ENCODE results near the gene NDEL1. TPM values are rescaled to one million over a fixed set of nuclear protein-coding genes. Genes with fewer than 3 reads are reported as not detected.

NDEL1 gene
- total RNA-seq, 1 donor from 2014 or later: 66.5 TPM

- Histone ChIP-seq H3K9me3 (no peaks in the 10 kb centered on the region), H3K4me3 (no peak overlapping the region), H3K27me3 (no peaks in the 10 kb centered on the region), H3K27ac (no peak overlapping the region), H3K36me3 (peaks cover 0 to 76% of the 10 kb centered on the region in 2 donors), H3K4me1 (peaks cover 17% of the 10 kb centered on the region)
- TF ChIP-seq, protein P1, sequence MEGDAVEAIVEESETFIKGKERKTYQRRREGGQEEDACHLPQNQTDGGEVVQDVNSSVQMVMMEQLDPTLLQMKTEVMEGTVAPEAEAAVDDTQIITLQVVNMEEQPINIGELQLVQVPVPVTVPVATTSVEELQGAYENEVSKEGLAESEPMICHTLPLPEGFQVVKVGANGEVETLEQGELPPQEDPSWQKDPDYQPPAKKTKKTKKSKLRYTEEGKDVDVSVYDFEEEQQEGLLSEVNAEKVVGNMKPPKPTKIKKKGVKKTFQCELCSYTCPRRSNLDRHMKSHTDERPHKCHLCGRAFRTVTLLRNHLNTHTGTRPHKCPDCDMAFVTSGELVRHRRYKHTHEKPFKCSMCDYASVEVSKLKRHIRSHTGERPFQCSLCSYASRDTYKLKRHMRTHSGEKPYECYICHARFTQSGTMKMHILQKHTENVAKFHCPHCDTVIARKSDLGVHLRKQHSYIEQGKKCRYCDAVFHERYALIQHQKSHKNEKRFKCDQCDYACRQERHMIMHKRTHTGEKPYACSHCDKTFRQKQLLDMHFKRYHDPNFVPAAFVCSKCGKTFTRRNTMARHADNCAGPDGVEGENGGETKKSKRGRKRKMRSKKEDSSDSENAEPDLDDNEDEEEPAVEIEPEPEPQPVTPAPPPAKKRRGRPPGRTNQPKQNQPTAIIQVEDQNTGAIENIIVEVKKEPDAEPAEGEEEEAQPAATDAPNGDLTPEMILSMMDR (IDR thresholded peaks at IDR 0.05): no peak
- TF ChIP-seq POLR2A (IDR thresholded peaks at IDR 0.05) (no peak), POLR2AphosphoS5 (IDR thresholded peaks at IDR 0.05; ENCODE audit: insufficient read depth in 1 of 2, low read depth in 1 of 2) (no peak)
- intact Hi-C loops (cut with DNase I): no loop called here
- DNase-seq (ENCODE audit: extremely low spot score in 2 of 2): no peak
These were observed 24.1 kb downstream of the NDEL1 start for GRCh38 chr17:8459831-8460230.

DNA sequence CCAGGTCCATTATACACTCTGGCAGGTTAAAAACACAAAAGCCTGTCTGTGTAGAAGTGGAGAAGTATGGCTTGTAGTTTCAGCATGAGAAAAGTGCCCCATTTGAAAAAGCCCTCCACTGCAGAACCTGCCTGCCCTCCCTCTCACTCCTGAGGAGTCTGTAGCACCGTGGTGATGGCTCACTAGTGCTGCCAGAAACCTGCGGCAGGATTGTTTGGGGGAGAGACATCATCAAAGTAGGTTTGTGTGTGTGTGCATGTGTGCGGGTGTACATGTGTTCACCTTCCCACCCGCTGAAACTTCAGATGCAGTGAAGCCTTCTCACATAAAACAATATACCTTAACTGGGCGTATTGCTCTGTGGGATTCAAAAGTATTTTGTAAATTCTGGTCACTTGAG lies 26.9 kb downstream of the NDEL1 start:
- Histone ChIP-seq H3K27ac (no peak overlapping the region), H3K9me3 (no peaks in the 10 kb centered on the region), H3K27me3 (no peaks in the 10 kb centered on the region), H3K4me1 (peaks cover 37% of the 10 kb centered on the region), H3K4me3 (no peak overlapping the region), H3K36me3 (peaks cover 0 to 59% of the 10 kb centered on the region in 2 donors)
- intact Hi-C loops (cut with DNase I): no loop called here
- TF ChIP-seq POLR2AphosphoS5 (IDR thresholded peaks at IDR 0.05; ENCODE audit: insufficient read depth in 1 of 2, low read depth in 1 of 2): no peak
- TF ChIP-seq, protein P1 (IDR thresholded peaks at IDR 0.05): no peak
- TF ChIP-seq POLR2A (IDR thresholded peaks at IDR 0.05): no peak
- DNase-seq (ENCODE audit: extremely low spot score in 2 of 2): no peak

GRCh38 chr17:8463099-8463498 lies 27.4 kb downstream of the NDEL1 start:
- Histone ChIP-seq H3K36me3 (peaks cover 0 to 57% of the 10 kb centered on the region in 2 donors), H3K27ac (no peak overlapping the region)
- TF ChIP-seq, protein P1 (IDR thresholded peaks at IDR 0.05): no peak
- TF ChIP-seq POLR2A (IDR thresholded peaks at IDR 0.05) (no peak), POLR2AphosphoS5 (IDR thresholded peaks at IDR 0.05; ENCODE audit: insufficient read depth in 1 of 2, low read depth in 1 of 2) (no peak)

GRCh38 chr17:8464941-8465340 lies 29.3 kb downstream of the NDEL1 start:
- Histone ChIP-seq H3K27me3 (no peaks in the 10 kb centered on the region), H3K4me3 (no peak overlapping the region), H3K9me3 (no peaks in the 10 kb centered on the region), H3K36me3 (peaks cover 0 to 51% of the 10 kb centered on the region in 2 donors), H3K27ac (peak overlapping the region; percentile 18), H3K4me1 (peaks cover 41% of the 10 kb centered on the region)
- DNase-seq (ENCODE audit: extremely low spot score in 2 of 2): no peak
- intact Hi-C loops (cut with DNase I): no loop called here
- TF ChIP-seq POLR2A (IDR thresholded peaks at IDR 0.05) (no peak), POLR2AphosphoS5 (IDR thresholded peaks at IDR 0.05; ENCODE audit: insufficient read depth in 1 of 2, low read depth in 1 of 2) (no peak)
- TF ChIP-seq, protein P1 (IDR thresholded peaks at IDR 0.05): no peak

More at GRCh38 chr17:8463099-8463498, 27.4 kb downstream of the NDEL1 start:
- Histone ChIP-seq H3K27me3 (no peaks in the 10 kb centered on the region), H3K4me3 (no peak overlapping the region), H3K4me1 (peaks cover 37% of the 10 kb centered on the region), H3K9me3 (no peaks in the 10 kb centered on the region)
- intact Hi-C loops (cut with DNase I): no loop called here
- DNase-seq (ENCODE audit: extremely low spot score in 2 of 2): no peak

DNA sequence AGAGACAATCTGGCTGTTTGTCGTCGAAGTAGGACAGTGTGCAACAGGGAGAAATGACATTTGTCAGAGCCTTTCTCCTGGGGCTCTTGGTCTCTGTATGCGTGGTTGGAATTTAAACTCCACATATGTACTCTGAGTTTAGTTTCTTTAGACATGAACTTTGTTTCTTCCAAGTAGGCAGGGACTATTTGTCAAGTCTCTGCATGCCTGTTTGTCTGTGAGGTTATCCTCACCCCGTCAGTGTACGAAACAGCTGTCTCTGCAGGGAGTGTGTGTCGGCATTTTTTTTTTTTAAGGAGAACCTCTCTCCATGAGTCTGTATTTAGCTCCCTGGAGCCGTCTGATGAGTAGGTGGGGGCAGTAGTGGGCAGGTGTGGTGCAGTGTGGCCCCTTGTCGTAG lies 29.7 kb downstream of the NDEL1 start:
- TF ChIP-seq, protein P1 (IDR thresholded peaks at IDR 0.05): no peak
- TF ChIP-seq POLR2A (IDR thresholded peaks at IDR 0.05) (no peak), POLR2AphosphoS5 (IDR thresholded peaks at IDR 0.05; ENCODE audit: insufficient read depth in 1 of 2, low read depth in 1 of 2) (no peak)
- Histone ChIP-seq H3K27me3 (no peaks in the 10 kb centered on the region), H3K9me3 (no peaks in the 10 kb centered on the region), H3K36me3 (peaks cover 0 to 51% of the 10 kb centered on the region in 2 donors), H3K4me1 (peaks cover 45% of the 10 kb centered on the region), H3K4me3 (no peak overlapping the region), H3K27ac (peak overlapping the region; percentile 18)
- intact Hi-C loops (cut with DNase I): no loop called here
- no peak for DNase-seq (ENCODE audit: extremely low spot score in 2 of 2)
